HUDEP-2 (cell line): Measurements from ENCODE around the gene COL25A1.

ENCODE experiments used
- DNase-seq, 76 experiments: peaks; one replicate each; lab custom pipeline; 2025; ENCODE audit not compliant: unreplicated experiment in 76 of 76; lab: John Stamatoyannopoulos, UW

Gene COL25A1

DNA sequence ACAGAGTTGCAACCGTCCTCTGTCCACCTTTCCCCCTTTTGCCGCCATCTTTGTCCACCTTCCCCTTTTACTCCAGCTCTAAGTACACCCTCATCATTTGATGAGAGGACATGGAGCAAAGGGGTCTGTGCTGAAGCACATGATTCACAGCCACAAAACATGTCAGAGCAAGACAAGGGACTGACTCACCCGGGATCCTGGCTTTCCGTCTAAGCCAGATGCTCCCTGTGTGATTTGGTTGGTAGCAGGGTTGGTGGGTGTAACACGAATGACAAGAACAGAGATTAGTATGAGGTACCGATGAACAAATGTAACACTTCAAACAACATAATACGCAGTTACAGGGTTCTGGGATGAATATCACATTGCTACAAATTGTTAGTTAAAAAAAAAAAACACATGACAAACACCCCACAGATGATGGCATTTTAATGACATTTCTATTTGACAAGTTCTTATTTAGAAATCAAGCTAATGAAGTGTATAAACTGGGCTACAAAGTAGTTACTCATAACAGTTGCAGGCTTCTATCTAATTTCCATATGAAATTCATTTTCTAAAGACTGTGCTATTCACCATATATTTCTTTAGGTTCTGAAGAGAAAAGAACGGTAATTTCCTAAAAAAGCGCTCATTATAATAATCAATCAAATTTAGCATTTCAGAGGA, 468.2 kb downstream of the COL25A1 start:
- DNase-seq = no peak

DNA sequence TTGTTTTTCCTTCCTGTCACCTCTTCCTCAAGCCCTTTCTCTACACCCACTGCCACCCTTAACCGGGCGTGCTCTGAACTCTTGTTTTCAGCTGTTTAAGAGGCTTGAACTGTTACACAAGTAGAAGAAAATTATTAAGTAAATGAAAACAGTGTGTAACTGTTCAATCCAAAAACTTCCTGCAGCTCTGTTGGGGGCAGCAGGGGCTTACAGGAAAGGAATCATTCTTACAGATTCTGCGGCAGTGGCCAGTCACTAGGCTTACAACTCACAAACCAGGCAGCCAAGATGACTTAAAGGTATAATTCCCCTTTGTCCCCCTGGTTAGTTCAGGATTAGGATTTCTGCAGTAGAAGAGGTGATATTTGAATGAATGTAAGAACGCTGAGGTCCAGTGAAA, 469.4 kb downstream of the COL25A1 start:
- DNase-seq = no peak

DNA sequence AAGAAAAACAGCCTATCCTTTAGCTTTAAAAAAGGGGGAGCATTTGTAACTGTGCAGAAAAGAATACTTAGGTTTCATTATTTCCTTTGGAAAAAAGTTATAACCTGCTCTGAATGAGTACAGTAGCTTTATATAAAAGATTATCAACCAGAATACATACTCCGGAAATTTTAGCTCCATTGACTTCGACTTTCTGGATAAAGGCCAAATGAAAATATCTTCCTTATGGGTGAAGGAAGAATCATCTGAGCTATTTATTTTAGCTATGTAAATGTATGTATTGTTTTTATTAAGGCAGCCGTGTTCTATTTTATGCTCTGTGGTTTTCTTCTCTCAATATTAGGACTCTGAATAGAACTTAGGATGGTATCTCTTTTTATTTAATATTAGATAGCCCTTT, 470.6 kb downstream of the COL25A1 start:
- DNase-seq = no peak

DNA sequence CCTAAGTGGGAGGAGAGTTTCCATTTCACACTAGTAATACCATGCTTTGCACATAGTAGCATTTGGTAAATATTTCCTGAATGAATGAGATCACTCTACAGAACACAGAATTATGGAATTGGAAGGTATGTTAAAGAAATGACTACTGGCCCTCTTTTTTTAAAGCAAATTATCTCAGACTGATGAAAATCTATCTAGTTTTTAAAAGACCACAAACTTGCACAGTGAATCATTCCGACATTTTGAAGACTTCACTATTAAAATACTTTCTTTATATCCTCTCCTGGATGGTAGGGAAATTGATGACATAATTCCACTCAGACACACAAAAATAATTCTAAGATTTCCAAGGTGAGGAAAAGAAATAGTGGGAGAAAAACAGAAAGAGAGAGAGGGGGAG, 471.2 kb downstream of the COL25A1 start:
- DNase-seq = no peak

DNA sequence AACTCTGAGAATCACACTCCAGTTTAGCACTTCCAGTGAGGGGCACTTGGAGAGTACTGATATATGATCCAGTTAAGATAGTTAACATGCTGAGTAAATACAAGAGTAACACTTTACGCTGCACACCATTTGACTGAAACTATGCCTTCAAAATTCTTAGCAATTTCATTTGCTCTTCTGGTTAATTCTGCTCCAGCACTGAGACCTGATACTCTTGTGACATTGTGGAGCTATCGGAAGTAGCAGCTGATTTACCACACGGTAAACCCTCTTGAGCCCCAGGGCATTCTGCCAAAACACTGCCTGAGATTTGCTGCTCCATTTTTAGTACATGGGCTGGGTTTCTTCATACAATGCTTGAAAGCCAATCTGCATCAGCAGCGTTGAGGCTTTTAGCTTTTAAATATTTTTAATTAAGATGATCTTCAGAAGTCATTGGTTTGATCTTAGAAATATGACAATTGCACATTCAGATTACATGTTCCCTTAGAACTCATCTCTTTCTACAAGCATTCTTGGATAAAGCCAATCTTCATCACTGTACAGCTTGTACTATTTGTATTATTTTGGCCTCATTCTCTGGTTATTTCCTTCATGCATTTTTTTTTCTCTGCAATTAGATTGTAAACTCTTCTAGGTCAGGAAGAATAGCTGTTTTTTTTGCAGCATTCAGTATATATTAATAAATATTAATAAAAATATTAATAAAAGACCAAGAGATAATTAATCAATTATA, 471.8 kb downstream of the COL25A1 start:
- peak in 1 of 76 experiments; percentile 1 for DNase-seq

DNA sequence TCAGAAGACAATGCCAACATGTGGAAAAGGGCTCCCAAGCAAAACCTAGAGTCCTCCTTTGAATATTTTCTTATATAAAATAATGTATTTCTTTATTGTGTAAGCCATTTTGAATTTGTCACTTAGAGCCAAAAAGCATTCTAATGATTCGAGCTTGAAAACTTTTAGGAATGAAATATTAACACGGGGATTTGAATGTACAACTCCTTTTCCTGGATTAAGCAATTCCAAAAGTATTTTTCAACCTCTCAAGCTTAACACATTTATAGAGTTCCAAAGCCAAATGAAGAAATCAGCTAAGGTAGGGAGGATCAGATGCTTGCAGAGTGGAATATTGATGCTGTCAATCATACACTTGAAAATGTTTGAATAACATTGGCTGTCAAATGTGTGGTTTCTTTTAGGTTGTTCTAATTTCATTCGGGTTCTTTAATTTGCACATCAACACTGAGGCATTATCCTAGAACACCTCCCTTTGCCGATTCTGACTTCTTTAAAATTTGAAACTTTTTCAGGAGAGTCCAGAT, 472.4 kb downstream of the COL25A1 start:
- no peak for DNase-seq

DNA sequence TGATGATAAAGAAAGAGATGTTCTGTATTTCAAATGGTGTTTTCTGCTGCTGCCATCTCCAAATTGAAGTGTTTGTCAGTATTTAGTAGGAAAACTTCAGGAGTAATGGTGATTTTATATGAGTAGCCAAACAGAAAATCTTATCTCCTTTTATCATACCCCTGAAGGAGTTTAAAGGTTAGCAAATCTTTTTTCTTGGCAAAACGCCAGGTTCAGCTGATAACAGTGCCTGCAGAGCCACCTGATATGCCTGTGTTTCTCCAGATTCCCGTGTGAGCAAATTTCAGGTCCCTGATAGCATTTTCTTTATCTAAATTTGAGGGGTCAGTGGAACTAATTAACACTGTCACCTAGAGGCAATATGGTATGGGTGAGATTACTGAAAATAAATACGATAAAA, 473.8 kb downstream of the COL25A1 start:
- DNase-seq = no peak

DNA sequence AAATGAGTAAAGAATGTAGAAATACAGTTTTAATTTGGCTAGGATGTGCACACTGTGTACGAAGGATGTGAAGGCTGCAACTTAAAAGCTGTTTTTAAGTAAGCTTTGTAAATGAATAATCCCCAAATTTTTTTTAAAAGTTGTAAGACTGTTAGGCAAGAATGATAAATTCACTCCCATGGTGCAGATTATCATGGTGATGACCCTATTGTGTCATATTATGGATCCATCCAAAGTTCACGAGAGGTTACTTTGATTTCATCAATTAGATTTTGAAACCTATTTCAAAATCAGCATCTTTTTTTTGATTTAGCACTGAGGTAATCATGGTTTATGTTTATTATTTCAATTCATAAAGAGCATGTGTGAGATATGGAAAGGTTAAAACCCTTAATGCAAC, 476.7 kb downstream of the COL25A1 start:
- DNase-seq = no peak

DNA sequence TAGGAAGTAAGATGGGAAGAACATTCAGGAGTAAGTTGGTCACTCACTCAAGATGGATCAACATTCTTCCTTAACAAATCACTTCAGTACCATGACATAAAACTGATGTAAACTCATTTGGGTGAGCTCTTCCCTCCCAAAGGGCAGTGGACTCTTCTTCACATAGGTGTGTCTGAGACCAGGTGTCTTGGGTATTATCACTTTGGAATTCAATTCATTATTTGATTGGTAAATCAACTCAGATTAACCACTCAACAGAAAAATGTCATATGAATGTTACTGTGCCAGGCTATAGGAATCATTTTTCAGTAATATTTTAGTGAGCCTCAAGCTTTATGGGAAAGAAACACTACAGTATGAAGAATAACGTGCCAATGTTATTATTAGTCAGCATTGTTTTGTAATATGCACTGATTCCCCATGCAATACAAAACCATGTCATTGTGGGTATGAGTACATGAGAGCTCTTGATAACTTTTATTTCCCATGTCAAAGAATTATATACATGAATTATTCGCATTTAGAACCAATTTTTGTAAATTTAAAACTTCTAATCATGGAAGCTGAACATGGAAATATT, 481.0 kb downstream of the COL25A1 start:
- no peak for DNase-seq

DNA sequence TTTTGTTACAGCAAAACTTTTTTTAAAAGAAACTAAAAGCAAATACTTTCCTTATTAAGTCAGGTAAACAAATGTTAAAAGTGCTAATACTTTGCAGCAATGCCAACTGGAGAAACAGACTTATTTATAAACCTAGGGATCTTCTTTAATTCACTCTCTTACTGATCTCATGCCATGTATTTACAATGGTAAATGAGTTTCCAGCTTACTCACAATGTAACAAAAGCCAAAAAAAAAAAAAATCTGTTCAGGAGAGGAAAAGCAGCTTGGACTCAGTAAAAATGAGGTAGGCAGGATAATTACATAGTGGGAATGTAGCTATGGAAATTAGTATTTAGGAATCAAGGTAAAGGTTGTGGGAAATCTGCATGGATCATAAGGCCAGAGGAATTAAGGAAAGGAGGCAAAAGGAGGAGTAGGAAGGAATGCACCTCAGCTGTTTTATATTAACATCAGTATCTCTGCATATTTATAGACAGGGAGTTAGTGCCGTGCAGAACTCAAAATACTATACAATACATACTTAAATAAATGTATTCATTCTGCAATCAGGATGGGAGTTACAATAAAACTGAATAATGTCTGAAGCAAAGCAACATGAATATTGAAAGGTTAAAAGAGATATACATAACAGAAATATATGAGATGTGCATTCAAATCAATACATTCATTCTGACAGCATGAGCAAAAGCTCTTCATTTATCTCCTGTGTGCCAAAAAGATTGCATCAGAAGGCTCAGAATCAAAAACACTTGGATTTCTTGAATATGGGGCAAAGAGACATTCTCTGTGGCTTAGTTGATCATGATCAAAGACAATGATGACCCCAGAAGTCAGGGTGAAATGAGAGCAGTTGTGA, 481.7 kb downstream of the COL25A1 start:
- no peak for DNase-seq

DNA sequence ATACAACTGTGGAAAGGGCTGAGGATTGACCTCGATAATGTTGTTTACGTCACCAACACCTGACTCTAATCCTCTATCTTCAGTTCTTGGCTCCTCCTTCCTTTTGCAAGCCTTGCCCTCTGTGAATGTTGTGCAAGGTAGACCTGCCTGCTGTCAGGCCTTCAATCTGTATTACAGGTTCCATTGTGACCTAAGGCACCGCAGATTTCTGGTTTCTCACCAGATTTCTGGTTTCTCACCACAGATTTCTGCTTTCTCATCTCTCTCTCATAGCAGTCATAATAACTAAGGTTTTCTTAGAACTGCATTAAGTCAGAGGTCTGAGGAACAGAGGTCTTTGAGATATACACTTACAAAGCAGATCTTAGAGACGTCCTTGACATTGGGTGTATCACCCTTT, 488.1 kb downstream of the COL25A1 start:
- no peak for DNase-seq

DNA sequence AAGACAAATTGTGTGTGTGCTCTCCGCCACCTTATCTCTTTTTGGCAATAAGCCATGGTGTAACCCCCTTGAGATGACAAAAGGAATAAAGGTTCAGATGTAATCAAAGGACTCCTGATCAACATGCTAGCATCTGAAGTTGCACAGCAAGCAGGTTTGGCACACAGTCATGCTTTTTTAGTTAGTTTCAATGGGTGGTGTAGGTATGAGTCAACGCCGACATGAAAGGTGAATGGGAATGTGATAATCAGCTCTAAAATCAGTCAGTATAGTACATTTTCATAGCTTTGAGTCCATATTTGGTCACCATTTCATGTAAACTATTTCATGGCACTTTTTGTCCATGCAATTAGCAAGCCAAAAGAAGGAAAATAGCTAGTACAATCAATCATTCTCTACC, 489.2 kb downstream of the COL25A1 start:
- DNase-seq = no peak

DNA sequence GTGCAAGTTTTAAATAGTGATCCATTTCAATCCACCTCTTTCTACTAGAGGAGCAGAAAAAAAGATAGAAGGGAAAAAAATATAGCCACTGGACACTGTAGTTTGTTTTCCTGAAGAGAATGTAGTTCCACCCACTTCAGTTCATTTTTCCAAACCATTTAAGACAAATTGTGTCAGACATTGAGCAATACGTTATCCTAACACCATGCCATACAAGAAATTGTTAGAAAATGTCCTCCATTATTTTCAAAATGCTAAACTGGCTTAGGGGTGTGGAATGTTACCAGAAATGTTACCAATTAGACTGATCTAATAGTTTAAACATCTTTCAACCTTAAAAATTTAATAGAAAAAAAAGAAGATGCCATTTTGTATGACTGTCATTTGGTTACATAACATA, 491.0 kb downstream of the COL25A1 start:
- no peak for DNase-seq

DNA sequence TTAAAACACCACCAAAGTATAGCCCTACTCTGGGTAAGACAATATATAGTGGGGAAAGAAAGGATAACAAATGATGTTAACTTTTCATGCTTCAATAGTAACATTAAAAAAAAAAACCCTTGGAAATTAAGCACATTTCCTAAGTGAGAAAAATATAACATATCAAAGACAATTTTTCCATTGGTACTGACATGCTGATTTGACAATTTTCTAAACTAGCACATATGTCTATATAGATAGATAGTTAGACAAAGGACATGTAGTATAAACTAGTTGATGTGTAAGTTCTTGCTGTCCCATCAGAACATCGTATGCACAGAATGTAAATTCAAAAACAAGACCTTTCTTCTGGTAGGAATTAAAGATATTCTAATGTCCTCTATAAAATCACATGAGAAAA, 492.4 kb downstream of the COL25A1 start:
- DNase-seq = no peak

DNA sequence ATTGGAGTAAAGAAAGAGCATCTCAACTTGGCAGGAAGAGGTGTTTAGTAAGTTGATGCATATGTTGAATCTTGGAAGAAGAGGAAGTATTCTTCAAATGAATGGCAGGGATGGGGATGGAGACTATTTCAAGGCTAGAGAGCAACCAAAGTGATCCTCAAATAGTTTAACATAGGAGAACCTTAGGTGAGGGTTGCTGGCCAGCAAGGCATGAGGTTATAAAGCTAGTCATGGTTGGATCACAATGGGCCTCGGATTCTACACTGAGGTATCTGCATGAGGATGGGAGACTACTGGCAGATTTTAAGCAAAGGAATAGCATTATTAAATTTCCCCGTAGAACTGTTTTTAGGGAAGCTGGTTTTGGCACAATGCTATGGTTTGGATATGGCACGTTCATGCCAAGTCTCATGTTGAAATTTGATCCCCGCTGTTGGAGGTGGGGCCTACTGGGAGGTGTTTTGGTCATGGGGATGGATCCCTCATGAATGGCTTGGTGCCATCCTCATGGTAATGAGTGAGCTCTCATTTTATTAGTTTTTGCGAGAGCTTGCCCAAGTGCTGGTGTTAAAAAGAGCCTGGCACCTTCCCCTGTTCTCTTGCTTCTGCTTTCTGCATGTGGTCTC, 497.7 kb downstream of the COL25A1 start:
- no peak for DNase-seq

DNA sequence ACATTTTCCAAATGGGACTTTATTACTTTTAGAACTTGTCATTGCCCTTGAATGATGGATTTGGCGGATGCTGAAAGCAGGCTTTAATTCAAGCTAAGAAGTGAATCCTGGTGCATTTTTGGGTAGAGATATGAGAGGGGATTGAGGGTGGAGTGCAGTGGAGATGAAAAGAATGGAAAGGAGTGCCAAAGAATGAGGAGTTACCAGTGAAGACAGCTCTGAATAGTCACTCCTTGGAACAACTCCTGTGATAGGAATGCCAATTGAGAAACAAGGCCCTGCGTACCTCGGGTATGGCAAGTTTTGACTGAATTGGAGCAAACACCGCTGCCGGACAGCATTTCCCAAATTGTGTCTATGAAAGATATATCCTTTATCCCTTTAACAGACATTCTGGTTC, 503.2 kb downstream of the COL25A1 start:
- no peak for DNase-seq

DNA sequence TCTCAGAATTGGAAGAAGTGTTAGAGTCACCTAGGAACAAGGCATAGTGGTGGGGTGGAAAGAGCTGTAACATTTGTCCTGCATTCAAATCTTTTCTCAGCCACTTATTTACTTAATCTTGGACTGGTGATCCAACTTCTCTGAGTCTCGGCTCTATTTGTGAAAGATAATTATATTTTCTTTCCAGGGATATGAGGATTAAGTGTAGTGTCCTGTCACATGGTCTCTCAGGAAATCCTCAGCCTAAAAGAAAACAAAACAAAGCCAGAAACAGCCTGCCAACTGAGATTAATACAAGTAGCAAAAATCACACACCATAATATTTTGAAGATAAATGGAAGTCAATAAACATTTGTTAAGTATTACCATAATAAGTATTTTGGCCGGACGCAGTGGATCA, 506.3 kb downstream of the COL25A1 start:
- no peak for DNase-seq

DNA sequence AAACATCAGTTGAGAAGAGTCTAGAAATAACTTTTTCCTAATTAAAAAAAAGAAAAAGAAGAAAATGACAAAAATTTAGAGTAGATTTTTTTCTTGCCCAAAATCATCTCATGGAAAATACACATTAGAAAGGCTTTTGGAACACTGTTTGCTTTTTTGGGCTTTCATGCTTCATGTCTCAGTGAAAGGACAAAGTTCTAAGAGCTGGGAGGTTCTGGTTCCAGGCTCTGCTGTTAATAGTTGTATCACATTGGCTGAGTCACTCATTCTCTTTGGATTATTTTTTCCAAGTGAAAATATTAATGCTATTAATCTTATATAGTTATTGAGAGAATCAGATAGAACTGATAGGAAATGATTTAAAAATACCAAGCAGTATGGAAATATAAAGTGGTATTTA, 506.7 kb downstream of the COL25A1 start:
- no peak for DNase-seq

DNA sequence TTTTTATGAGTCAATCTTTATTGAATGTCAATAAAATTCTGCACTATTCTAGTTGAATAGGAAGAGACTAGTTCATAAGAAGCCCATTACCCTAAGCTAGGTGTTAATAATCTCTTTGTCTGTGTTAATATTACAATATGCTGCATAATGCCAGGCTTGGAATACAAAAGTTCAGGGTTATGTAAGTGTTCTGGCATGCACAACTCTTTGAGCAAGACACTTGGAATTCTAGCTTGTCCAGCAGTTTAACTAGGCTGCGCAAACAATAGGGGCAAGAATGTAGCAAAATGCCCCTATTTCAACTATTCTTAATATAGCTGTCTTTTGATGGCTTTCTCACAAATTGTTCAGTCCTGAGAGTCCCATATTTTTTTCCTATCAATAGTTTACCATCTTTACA, 508.3 kb downstream of the COL25A1 start:
- DNase-seq = no peak

DNA sequence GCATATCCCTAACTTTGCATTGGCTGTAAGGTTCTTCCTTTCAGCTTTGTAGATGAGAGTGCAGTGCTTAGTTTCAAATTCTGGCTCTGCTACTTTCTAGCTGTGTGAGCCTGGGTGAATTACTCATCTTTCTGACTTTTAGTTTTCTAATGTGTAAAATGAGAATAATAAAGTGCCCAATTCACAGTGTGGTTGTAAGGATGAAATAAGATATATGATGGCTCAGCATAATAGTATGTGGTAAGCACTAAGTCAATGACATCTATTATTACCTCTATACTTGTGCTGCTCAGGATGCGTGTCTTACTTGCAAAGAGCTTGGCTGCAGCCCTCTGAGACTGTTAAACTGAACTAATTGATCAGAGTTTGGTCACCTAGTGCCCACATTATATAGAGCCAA, 509.0 kb downstream of the COL25A1 start:
- DNase-seq = no peak

DNA sequence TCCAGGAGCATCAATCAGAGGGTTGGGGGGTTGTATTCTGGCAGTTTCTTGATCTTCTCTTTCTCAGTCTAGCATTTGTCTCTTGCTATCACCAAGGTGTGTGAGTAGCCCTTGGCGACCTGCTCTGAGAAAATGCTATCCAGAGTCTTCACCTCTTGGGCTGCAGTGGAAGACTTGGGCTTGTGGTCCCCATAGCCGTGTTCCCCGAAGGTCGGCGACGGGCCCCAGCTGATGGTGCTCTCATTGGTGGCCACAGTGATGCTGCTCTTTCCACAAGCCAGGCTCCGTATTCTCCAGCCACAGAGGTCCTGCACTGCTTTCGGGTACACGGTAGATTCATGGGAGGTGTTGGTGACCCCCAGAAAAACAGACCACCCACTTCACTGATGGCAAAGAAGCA, 513.7 kb downstream of the COL25A1 start:
- DNase-seq = no peak
